Adrenal gland (tissue), 12 donors: ENCODE results near the gene VEPH1. TPM values are rescaled to one million over a fixed set of nuclear protein-coding genes. Genes with fewer than 3 reads are reported as not detected.

Source experiments
- DNase-seq, 7 donors: peaks; one replicate each; pipeline ENCODE4 v3.0.0-alpha.2; 2019 to 2020
- H3K27ac ChIP-seq, 5 donors: fragments of 200-600 bp; sonication (generic) in 4 of 5; 1 replicate in 3 of 5; 2 replicates in 2 of 5; pipeline versions ENCODE4 v1.5.1 to v1.8.0; 2016 to 2020; ENCODE audit warnings: mild to moderate bottlenecking in 1 of 5
- H3K27me3 ChIP-seq: fragments of 200-600 bp; 2 replicates; pipeline ENCODE4 v1.8.0; 2021
- H3K36me3 ChIP-seq, 2 donors: fragments of 200-600 bp; replicated peaks in 1 of 2; 1 replicate in 1 of 2; 2 replicates in 1 of 2; pipeline versions ENCODE4 v1.5.1 to v1.8.0; 2018 to 2022
- H3K4me1 ChIP-seq, 2 donors: fragments of 200-600 bp; replicated peaks in 1 of 2; 1 replicate in 1 of 2; 2 replicates in 1 of 2; pipeline versions ENCODE4 v1.5.1 to v1.8.0; 2018 to 2021
- H3K4me3 ChIP-seq, 4 donors: fragments of 200-600 bp; sonication (generic) in 3 of 4; one replicate each; pipeline ENCODE4 v1.5.1; 2016 to 2018
- H3K9me3 ChIP-seq, 3 donors: fragments of 200-600 bp; sonication (generic) in 1 of 3; replicated peaks in 1 of 3; 1 replicate in 2 of 3; 2 replicates in 1 of 3; pipeline versions ENCODE4 v1.5.1 to v1.8.0; 2016 to 2021
- CTCF ChIP-seq, 6 experiments: fragments of 450-650 bp in 4 of 6; fragments of 200-600 bp in 2 of 6; sonication (generic) in 1 of 6; IDR thresholded peaks; 1 replicate in 5 of 6; 2 replicates in 1 of 6; pipeline versions ENCODE4 v1.5.1 to v1.8.0; 2016 to 2021; ENCODE audit warnings: antibody characterized with exemption in 6 of 6, mild to moderate bottlenecking in 2 of 6, moderate library complexity in 1 of 6
- POLR2A ChIP-seq, 2 donors: fragments of 450-650 bp; IDR thresholded peaks; one replicate each; pipeline ENCODE4 v1.6.1; 2017; ENCODE audit warnings: antibody characterized with exemption in 2 of 2, mild to moderate bottlenecking in 2 of 2, moderate library complexity in 1 of 2
- WGBS, 4 donors: extraction: QIAGEN DNeasy Blood & Tissue Kit in 2 of 4; methylation state at CpG; one replicate each; pipeline versions ENCODE4 v1.1.5 to v1.1.7; 2013 to 2017; 5-methylcytosine and 5-hydroxymethylcytosine counted together
- intact Hi-C, 2 donors: fragments of 100-400 bp; cut with DNase I; formaldehyde crosslinking; loops; one replicate each; pipeline versions ENCODE4 v1.14.1 to v1.15.0; 2022 to 2023
- polyA plus RNA-seq, 3 donors: library from polyadenylated mRNA; stranded (reverse); fragments of 200-250 nt in 2 of 3; fragments of 350-450 nt in 1 of 3; fragmentation: Illumina TruSeq in 1 of 3; extraction: RNeasy Lipid Tissue Mini Kit (QIAGEN cat#74804) in 1 of 3; gene quantifications; one replicate each; pipeline ENCODE4 v1.2.3, GENCODE V29; 2013 to 2014
- total RNA-seq, 9 donors: library from RNA; depleted of rRNA in 4 of 9; stranded (reverse); fragments of >200 nt in 4 of 9; fragments of 120-200 nt in 1 of 9; fragmentation: NEBNext Ultra II Directional in 1 of 9; extraction: Animal tissue kit (Norgen Biotek cat#: 25700) in 1 of 9; gene quantifications; one replicate each; pipeline versions ENCODE4 v1.1.0 to v1.2.4, GENCODE V29; 2013 to 2023
- donor health status: healthy with polysubstance abuse.
- donor health status: Bipolar disorder and iron deficiency.
- donor health status: DM: yes; HTN: yes; CAD: no.
- donor health status: DM: no; HTN: no; CAD: no.
- donor health status: DM: no; HTN: no; CAD: no.
- donor health status: DM: yes; HTN: yes; CAD: no.

VEPH1 gene
- total and polyA plus RNA-seq, 12 donors: 16.0 to 124 (median 55.2) TPM

GRCh38 chr3:157508461-157508860, 5.2 kb upstream of the VEPH1 start:
- Histone ChIP-seq H3K4me1 (peaks cover 0 to 3% of the 10 kb centered on the region in 2 donors), H3K9me3 (no peaks in the 10 kb centered on the region), H3K27me3 (no peaks in the 10 kb centered on the region), H3K4me3 (no peak overlapping the region), H3K27ac (no peak overlapping the region), H3K36me3 (no peaks in the 10 kb centered on the region)
- intact Hi-C loops: no loop called here
- no peak for DNase-seq
- TF ChIP-seq POLR2A (IDR thresholded peaks at IDR 0.05) (no peak), CTCF (IDR thresholded peaks at IDR 0.05) (no peak)
- WGBS, 4 donors: 76 to 89% (median 80%) methylated on average over 1 of the region's 1 CpG

GRCh38 chr3:157501863-157502262, 1.4 kb downstream of the VEPH1 start:
- intact Hi-C loops: no loop called here
- Histone ChIP-seq H3K9me3 (no peaks in the 10 kb centered on the region), H3K4me1 (peaks cover 14 to 19% of the 10 kb centered on the region in 2 donors), H3K27ac (peak overlapping the region in 1 of 5 donors; percentile 67), H3K27me3 (no peaks in the 10 kb centered on the region), H3K36me3 (no peaks in the 10 kb centered on the region), H3K4me3 (peak overlapping the region in 1 of 4 donors; percentile 51)
- 56 to 69% (median 67%) methylated on average over 4 of the region's 4 CpGs for whole genome bisulfite sequencing, 4 donors
- DNase-seq: no peak
- no peak for TF ChIP-seq POLR2A (IDR thresholded peaks at IDR 0.05)
- TF ChIP-seq CTCF (IDR thresholded peaks at IDR 0.05): no peak

GRCh38 chr3:157500232-157500631, 3.0 kb downstream of the VEPH1 start:
- H3K27me3 ChIP-seq: no peaks in the 10 kb centered on the region
- TF ChIP-seq POLR2A (IDR thresholded peaks at IDR 0.05) (no peak), CTCF (IDR thresholded peaks at IDR 0.05) (no peak)
- intact Hi-C loops: no loop called here
- no peak for DNase-seq
- H3K4me3 ChIP-seq: peak overlapping the region in 1 of 4 donors; percentile 59
- H3K27ac ChIP-seq: peak overlapping the region; percentile 17 to 89 (median 75)
- H3K9me3 ChIP-seq: no peaks in the 10 kb centered on the region
- peaks cover 14 to 19% of the 10 kb centered on the region in 2 donors for H3K4me1 ChIP-seq
- no peaks in the 10 kb centered on the region for H3K36me3 ChIP-seq
- WGBS, 4 donors: 16 to 29% (median 20%) methylated on average over 4 of the region's 4 CpGs

GRCh38 chr3:157499342-157499963, 3.8 kb downstream of the VEPH1 start:
- H3K9me3 ChIP-seq: no peaks in the 10 kb centered on the region
- H3K27ac ChIP-seq: peak overlapping the region; percentile 17 to 89 (median 75)
- WGBS, 4 donors: 2 to 7% (median 4%) methylated on average over 23 to 24 of the region's 24 CpGs
- H3K27me3 ChIP-seq: no peaks in the 10 kb centered on the region
- no peaks in the 10 kb centered on the region for H3K36me3 ChIP-seq
- peak overlapping the region in 3 of 4 donors; percentile 11 to 59 (median 15) for H3K4me3 ChIP-seq
- peaks cover 14 to 19% of the 10 kb centered on the region in 2 donors for H3K4me1 ChIP-seq
- intact Hi-C loops: loop anchor here in 1 of 2 donors (10.0 kb wide), 1 partner anchor 295 kb away; no protein-coding TSS in a partner anchor
- DNase-seq: peak in 6 of 7 donors; percentile 66 to 89 (median 76)
- TF ChIP-seq POLR2A (IDR thresholded peaks at IDR 0.05) (peak; percentile 13 to 83), CTCF (IDR thresholded peaks at IDR 0.05) (peak in 3 of 6 experiments; percentile 35 to 46 (median 46))
